Thoracic aorta (tissue), 2 donors: ENCODE data around the gene NPHP4. TPM values are rescaled to one million over a fixed set of nuclear protein-coding genes. Genes with fewer than 3 reads are reported as not detected.

Source experiments
- ATAC-seq: fragments of 150-250 bp; one replicate; pipeline ENCODE4 v1.8.0; 2017; ENCODE audit warnings: low read depth; ENCODE audit not compliant: insufficient number of reproducible peaks, low FRiP score
- DNase-seq: peaks from one replicate; pipeline ENCODE4 v3.0.0-alpha.2; 2020; ENCODE audit warnings: low spot score
- H3K27ac ChIP-seq, 2 donors: fragments of 200-600 bp; sonication (generic); 1 replicate in 1 of 2; 2 replicates in 1 of 2; pipeline ENCODE4 v1.5.1; 2016; ENCODE audit warnings: mild to moderate bottlenecking in 2 of 2, moderate library complexity in 2 of 2
- H3K27me3 ChIP-seq: fragments of 200-600 bp; sonication (generic); replicated peaks from 2 replicates; pipeline ENCODE4 v1.6.0; 2016; ENCODE audit warnings: mild to moderate bottlenecking; ENCODE audit not compliant: insufficient read depth
- H3K36me3 ChIP-seq: fragments of 200-600 bp; sonication (generic); one replicate; pipeline ENCODE4 v1.5.1; 2016
- H3K4me1 ChIP-seq, 2 donors: fragments of 200-600 bp; sonication (generic); 1 replicate in 1 of 2; 2 replicates in 1 of 2; pipeline versions ENCODE4 v1.5.1 to v1.6.0; 2016; ENCODE audit warnings: low read depth in 2 of 2, mild to moderate bottlenecking in 1 of 2; ENCODE audit not compliant: control insufficient read depth in 1 of 2
- H3K4me3 ChIP-seq: fragments of 200-600 bp; sonication (generic); 2 replicates; pipeline ENCODE4 v1.5.1; 2016; ENCODE audit warnings: mild to moderate bottlenecking
- H3K9me3 ChIP-seq: fragments of 200-600 bp; sonication (generic); 2 replicates; pipeline ENCODE4 v1.5.1; 2016
- total RNA-seq, 2 donors: library from RNA; depleted of rRNA; stranded (reverse); fragments of >200 nt; gene quantifications; one replicate each; pipeline versions ENCODE4 v1.1.0 to v1.2.3, GENCODE V29; 2016
- TF ChIP-seq, protein P1 (sequence below): fragments of 200-600 bp; sonication (generic); IDR thresholded peaks from one replicate; pipeline ENCODE4 v1.5.1; 2019; ENCODE audit warnings: antibody characterized with exemption

Gene NPHP4
- total RNA-seq, 2 donors from 2014 or later = 11.4 to 15.1 TPM

DNA sequence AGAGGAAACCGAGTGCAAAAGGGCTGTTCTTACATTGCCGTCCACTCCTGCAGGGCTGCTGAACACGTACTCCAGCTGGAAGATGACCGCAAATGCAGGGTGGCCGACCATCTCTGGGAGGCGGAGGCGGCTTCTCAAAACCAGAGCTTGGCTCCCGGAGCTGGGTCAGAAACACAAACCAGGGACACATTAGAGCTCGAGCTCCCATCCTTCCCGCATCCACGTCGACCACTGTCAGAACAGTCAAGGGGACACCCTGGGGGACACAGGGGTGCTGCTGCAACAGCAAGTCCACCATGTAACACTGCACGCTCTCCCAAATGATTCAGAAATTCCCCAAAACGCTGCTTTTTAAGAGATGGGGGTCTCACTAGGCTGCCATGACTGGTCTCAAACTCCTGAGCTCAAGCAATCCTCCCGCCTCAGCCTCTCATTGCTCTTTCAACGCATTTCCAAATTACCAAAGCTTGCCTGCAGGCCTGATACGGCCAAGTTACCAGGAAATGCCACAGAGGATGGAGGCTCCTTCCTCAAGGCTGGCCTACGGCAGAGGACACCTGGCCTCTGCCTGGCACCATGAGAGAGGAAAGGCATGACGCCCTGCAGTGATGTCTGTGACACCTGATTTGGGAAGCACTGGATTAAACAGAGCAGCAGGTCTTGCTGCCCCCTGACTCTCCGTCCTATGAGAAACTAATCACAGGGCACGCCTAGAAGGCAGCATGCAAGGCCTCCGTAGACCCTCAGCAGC is 45.0 kb downstream of the NPHP4 start:
- ATAC-seq = no peak
- Histone ChIP-seq H3K4me1 (peaks cover 0 to 8% of the 10 kb centered on the region in 2 donors), H3K27me3 (no peaks in the 10 kb centered on the region), H3K36me3 (peaks cover 7% of the 10 kb centered on the region), H3K27ac (no peak overlapping the region), H3K4me3 (no peak overlapping the region), H3K9me3 (no peaks in the 10 kb centered on the region)
- TF ChIP-seq, protein P1, sequence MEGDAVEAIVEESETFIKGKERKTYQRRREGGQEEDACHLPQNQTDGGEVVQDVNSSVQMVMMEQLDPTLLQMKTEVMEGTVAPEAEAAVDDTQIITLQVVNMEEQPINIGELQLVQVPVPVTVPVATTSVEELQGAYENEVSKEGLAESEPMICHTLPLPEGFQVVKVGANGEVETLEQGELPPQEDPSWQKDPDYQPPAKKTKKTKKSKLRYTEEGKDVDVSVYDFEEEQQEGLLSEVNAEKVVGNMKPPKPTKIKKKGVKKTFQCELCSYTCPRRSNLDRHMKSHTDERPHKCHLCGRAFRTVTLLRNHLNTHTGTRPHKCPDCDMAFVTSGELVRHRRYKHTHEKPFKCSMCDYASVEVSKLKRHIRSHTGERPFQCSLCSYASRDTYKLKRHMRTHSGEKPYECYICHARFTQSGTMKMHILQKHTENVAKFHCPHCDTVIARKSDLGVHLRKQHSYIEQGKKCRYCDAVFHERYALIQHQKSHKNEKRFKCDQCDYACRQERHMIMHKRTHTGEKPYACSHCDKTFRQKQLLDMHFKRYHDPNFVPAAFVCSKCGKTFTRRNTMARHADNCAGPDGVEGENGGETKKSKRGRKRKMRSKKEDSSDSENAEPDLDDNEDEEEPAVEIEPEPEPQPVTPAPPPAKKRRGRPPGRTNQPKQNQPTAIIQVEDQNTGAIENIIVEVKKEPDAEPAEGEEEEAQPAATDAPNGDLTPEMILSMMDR = no peak
- no peak for DNase-seq

DNA sequence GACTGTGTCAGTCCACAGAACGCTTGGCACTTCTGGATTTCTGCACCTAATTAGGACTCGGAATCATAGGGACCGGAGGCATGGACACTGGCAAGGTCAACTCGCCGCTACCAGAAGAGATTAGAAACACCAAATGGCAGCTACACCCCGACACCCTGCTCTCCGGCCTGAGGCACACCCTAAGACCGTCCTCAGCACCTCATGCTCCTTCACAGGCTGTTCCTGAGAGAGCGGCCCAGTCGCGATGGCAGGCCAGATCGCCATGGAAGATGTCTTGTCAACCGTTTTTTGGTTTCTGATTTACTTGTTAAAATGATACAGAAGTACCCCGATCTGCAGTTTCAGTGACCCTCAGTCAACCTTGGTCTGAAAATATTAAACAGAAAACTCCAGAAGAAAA is 46.8 kb downstream of the NPHP4 start:
- no peak overlapping the region for H3K27ac ChIP-seq
- no peaks in the 10 kb centered on the region for H3K27me3 ChIP-seq
- H3K4me1 ChIP-seq = peaks cover 0 to 8% of the 10 kb centered on the region in 2 donors
- ATAC-seq (no peak), DNase-seq (no peak)
- TF ChIP-seq, protein P1 = no peak
- H3K9me3 ChIP-seq = no peaks in the 10 kb centered on the region
- H3K36me3 ChIP-seq = peaks cover 7% of the 10 kb centered on the region
- H3K4me3 ChIP-seq = no peak overlapping the region

GRCh38 chr1:5944843-5945167 is 47.4 kb downstream of the NPHP4 start:
- Histone ChIP-seq H3K9me3 (no peaks in the 10 kb centered on the region), H3K27me3 (no peaks in the 10 kb centered on the region), H3K36me3 (peaks cover 7% of the 10 kb centered on the region), H3K4me3 (no peak overlapping the region), H3K27ac (no peak overlapping the region), H3K4me1 (peaks cover 0 to 8% of the 10 kb centered on the region in 2 donors)
- DNase-seq (no peak), ATAC-seq (no peak)
- TF ChIP-seq, protein P1 = no peak

DNA sequence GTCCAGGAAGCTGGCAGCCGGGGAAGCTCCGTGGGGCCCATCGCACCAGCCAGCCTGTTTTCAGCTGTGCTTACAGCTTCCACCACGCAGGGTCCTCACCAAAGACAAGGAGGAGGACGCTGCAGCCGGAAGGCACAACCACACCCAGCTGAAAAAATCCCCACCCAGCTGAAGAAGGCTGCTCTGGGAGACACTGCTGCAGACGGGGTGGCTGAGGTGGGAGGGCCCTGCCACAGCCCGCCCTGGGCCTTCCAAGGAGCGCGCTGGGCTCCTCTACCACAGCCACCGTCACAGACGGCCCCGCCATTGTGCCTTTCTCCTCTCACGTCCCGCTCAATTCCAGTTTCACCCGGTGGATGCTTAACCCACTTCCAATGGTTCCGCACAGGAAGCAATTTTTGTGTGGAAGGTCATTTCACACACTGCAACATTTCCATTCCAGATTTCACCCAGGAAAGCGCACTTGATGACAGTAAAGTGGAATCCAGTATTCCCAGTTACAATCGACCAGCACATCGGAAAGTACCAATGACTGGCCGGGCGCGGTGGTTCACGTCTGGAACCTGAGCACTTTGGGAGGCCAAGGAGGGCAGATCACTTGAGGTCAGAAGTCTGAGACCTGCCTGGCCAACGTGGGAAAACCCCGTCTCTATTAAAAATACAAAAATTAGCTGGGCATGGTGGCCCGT is 47.9 kb downstream of the NPHP4 start:
- H3K4me3 ChIP-seq = no peak overlapping the region
- DNase-seq (no peak), ATAC-seq (no peak)
- no peak overlapping the region for H3K27ac ChIP-seq
- TF ChIP-seq, protein P1 = no peak
- H3K27me3 ChIP-seq = no peaks in the 10 kb centered on the region
- H3K9me3 ChIP-seq = no peaks in the 10 kb centered on the region
- H3K4me1 ChIP-seq = peaks cover 0 to 11% of the 10 kb centered on the region in 2 donors
- peaks cover 7% of the 10 kb centered on the region for H3K36me3 ChIP-seq

DNA sequence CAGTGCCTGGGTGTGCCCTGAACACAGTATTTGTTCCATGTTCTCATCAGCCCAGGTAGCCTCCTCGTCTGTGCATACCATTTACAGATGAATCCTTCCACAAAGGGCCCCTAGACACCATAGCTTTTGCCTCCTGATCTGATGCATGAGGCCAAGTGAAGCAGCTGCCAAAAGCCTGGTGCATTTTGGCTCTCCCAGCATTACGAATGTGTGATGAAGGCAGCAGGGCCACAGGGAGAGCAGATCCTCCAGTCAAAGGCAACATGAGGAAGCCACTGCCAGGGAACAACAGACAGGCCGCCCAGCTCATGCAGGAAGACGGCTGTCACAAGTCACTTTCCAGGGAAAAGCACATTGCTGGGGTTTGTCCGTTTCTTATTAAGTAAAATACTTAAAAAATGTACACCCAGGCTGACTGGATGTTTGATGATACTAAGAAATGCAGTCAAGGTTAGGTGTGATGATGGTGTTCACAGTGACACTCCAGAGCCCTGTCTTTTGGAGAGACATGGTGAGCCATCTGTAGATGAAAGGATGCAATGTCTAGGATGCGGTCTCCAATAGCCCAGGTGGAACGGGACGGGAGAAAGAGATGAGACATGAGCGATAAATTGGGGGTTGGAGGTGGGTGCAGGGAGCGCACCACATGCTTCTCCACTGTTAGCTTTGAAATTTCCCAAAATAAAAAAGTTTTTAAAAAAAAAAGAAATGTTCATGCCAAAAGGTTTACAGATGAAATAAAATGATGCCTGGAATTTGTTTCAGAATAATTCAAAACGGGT is 48.7 kb downstream of the NPHP4 start:
- Histone ChIP-seq H3K27me3 (no peaks in the 10 kb centered on the region), H3K27ac (no peak overlapping the region), H3K4me1 (peaks cover 0 to 17% of the 10 kb centered on the region in 2 donors), H3K4me3 (no peak overlapping the region), H3K9me3 (no peaks in the 10 kb centered on the region), H3K36me3 (peaks cover 7% of the 10 kb centered on the region)
- ATAC-seq (no peak), DNase-seq (no peak)
- TF ChIP-seq, protein P1 = no peak
